WTC11 (cell line): ENCODE results near the gene INAFM2. TPM values are rescaled to one million over a fixed set of nuclear protein-coding genes. Genes with fewer than 3 reads are reported as not detected.

Experiments used
- ATAC-seq: fragments of 200-7000 bp; cut with Tn5 transposase; 2 replicates; pipeline ENCODE4 v1.10.0; 2021; ENCODE audit warnings: mild to moderate bottlenecking, moderate library complexity
- CTCF ChIA-PET: fragments of 300-600 bp; sonication (Branson Sonifier 250); formaldehyde crosslinking; loops from one replicate; lab custom pipeline; 2021; ENCODE audit warnings: antibody characterized with exemption; lab: Charles Lee
- POLR2A ChIA-PET: fragments of 350-600 bp; sonication (Branson Sonifier 250); formaldehyde crosslinking; loops from one replicate; lab custom pipeline; 2021; ENCODE audit warnings: antibody characterized with exemption; lab: Charles Lee
- DNase-seq: peaks from one replicate; pipeline ENCODE4 v3.0.0; 2021; ENCODE audit warnings: low spot score
- H3K27ac Mint-ChIP-seq: 2 replicates; pipeline ENCODE4 v1.8.0; 2021; ENCODE audit warnings: mixed read lengths
- H3K27me3 Mint-ChIP-seq: 2 replicates; pipeline ENCODE4 v1.8.0; 2021; ENCODE audit warnings: low read depth, mild to moderate bottlenecking, moderate library complexity, mixed read lengths
- H3K36me3 Mint-ChIP-seq: 2 replicates; pipeline ENCODE4 v1.8.0; 2021; ENCODE audit warnings: mixed read lengths
- H3K4me1 Mint-ChIP-seq: 2 replicates; pipeline ENCODE4 v1.8.0; 2022; ENCODE audit warnings: mixed read lengths
- H3K4me3 Mint-ChIP-seq: 2 replicates; pipeline ENCODE4 v1.8.0; 2021; ENCODE audit warnings: mild to moderate bottlenecking, moderate library complexity, mixed read lengths
- H3K9me3 Mint-ChIP-seq: 2 replicates; pipeline ENCODE4 v1.8.0; 2021; ENCODE audit warnings: mixed read lengths
- ETV6 ChIP-seq: sonication (generic); formaldehyde crosslinking; IDR thresholded peaks from 2 replicates; pipeline ENCODE4 v1.8.1; 2022; ENCODE audit warnings: mild to moderate bottlenecking, missing genetic modification reagents
- IRF2 ChIP-seq: sonication (generic); formaldehyde crosslinking; IDR thresholded peaks from 2 replicates; pipeline ENCODE4 v1.8.0; 2022; ENCODE audit warnings: low read depth, missing genetic modification reagents, borderline replicate concordance
- MYBL2 ChIP-seq: sonication (generic); formaldehyde crosslinking; IDR thresholded peaks from 2 replicates; pipeline ENCODE4 v1.8.1; 2023; ENCODE audit warnings: mild to moderate bottlenecking, moderate library complexity, missing genetic modification reagents
- NFYB ChIP-seq: sonication (generic); formaldehyde crosslinking; conservative IDR thresholded peaks from 2 replicates; pipeline ENCODE4 v1.8.0; 2022; ENCODE audit warnings: low read depth, missing genetic modification reagents
- NR1H2 ChIP-seq: sonication (generic); formaldehyde crosslinking; IDR thresholded peaks from 2 replicates; pipeline ENCODE4 v1.9.0; 2021; ENCODE audit warnings: mild to moderate bottlenecking, moderate library complexity, missing genetic modification reagents
- SMAD4 ChIP-seq: sonication (generic); formaldehyde crosslinking; IDR thresholded peaks from 2 replicates; pipeline ENCODE4 v1.8.0; 2022; ENCODE audit warnings: mild to moderate bottlenecking, missing genetic modification reagents
- TP53 ChIP-seq: sonication (generic); formaldehyde crosslinking; IDR thresholded peaks from 2 replicates; pipeline ENCODE4 v1.8.1; 2023; ENCODE audit warnings: mild to moderate bottlenecking, missing genetic modification reagents
- ZNF138 ChIP-seq: sonication (generic); formaldehyde crosslinking; conservative IDR thresholded peaks from 2 replicates; pipeline ENCODE4 v1.8.1; 2022; ENCODE audit warnings: mild to moderate bottlenecking, moderate library complexity, missing genetic modification reagents
- ZNF317 ChIP-seq: sonication (generic); formaldehyde crosslinking; IDR thresholded peaks from 2 replicates; pipeline ENCODE4 v1.8.1; 2023; ENCODE audit warnings: low read depth, mild to moderate bottlenecking, moderate library complexity, missing genetic modification reagents, borderline replicate concordance
- total RNA-seq: library from RNA; stranded (reverse); gene quantifications from 3 replicates; pipeline ENCODE4 v1.2.3, GENCODE V29; 2021
- TF ChIP-seq, protein P1 (sequence below): fragments of 200-600 bp; IDR thresholded peaks from 2 replicates; pipeline ENCODE4 v1.8.0; 2022; ENCODE audit warnings: antibody characterized with exemption
- TF ChIP-seq, protein P2 (sequence below): sonication (generic); formaldehyde crosslinking; IDR thresholded peaks from 2 replicates; pipeline ENCODE4 v1.8.0; 2023; ENCODE audit warnings: missing genetic modification reagents
- TF ChIP-seq, protein P3 (sequence below): sonication (generic); formaldehyde crosslinking; IDR thresholded peaks from 2 replicates; pipeline ENCODE4 v1.8.1; 2022; ENCODE audit warnings: missing genetic modification reagents, borderline replicate concordance
- TF ChIP-seq, protein P4 (sequence below): sonication (generic); formaldehyde crosslinking; IDR thresholded peaks from 2 replicates; pipeline ENCODE4 v1.8.1; 2023; ENCODE audit warnings: mild to moderate bottlenecking, missing genetic modification reagents

Gene INAFM2
- total RNA-seq, 1 experiment from 2014 or later = 34.2 TPM

DNA sequence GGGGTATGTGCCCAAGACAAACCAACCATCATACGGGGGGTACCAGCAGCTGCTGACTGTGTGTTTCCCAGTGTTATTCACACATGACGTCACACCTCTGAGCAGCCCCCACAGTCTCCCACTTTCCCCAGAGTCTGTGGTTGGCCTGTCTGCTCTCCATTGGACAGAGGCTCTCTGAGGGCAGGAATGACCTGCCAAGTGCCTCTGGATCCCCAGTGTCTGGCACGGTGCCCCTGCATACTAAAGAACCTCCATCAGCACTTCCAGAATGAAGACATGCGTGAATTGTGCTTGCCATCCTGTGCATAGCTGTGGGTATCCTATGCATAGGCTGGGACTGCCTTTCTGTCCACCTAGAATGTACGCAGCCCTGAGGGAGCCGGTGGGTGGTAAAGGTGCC lies 20.7 kb downstream of the INAFM2 start:
- ATAC-seq = no peak
- H3K36me3 Mint-ChIP-seq = no peaks in the 10 kb centered on the region
- no peaks in the 10 kb centered on the region for H3K27me3 Mint-ChIP-seq
- CTCF ChIA-PET = interaction anchor here (0.6 to 6.6 kb wide), 40 partner anchors 9 to 307 kb away, joined by 3 to 98 read pairs (median 4); partner anchors contain the start of genes DISP2, INAFM2, IVD and KNSTRN
- no peak overlapping the region for H3K27ac Mint-ChIP-seq
- H3K9me3 Mint-ChIP-seq = no peaks in the 10 kb centered on the region
- POLR2A ChIA-PET = no interaction called here
- TF ChIP-seq, protein P1, sequence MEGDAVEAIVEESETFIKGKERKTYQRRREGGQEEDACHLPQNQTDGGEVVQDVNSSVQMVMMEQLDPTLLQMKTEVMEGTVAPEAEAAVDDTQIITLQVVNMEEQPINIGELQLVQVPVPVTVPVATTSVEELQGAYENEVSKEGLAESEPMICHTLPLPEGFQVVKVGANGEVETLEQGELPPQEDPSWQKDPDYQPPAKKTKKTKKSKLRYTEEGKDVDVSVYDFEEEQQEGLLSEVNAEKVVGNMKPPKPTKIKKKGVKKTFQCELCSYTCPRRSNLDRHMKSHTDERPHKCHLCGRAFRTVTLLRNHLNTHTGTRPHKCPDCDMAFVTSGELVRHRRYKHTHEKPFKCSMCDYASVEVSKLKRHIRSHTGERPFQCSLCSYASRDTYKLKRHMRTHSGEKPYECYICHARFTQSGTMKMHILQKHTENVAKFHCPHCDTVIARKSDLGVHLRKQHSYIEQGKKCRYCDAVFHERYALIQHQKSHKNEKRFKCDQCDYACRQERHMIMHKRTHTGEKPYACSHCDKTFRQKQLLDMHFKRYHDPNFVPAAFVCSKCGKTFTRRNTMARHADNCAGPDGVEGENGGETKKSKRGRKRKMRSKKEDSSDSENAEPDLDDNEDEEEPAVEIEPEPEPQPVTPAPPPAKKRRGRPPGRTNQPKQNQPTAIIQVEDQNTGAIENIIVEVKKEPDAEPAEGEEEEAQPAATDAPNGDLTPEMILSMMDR = no peak
- TF ChIP-seq TP53 (CRISPR knock-in tag) (no peak), NR1H2 (CRISPR knock-in tag) (no peak), ZNF138 (no peak)
- H3K4me1 Mint-ChIP-seq = peaks cover 17% of the 10 kb centered on the region
- H3K4me3 Mint-ChIP-seq = no peak overlapping the region
- DNase-seq = no peak

DNA sequence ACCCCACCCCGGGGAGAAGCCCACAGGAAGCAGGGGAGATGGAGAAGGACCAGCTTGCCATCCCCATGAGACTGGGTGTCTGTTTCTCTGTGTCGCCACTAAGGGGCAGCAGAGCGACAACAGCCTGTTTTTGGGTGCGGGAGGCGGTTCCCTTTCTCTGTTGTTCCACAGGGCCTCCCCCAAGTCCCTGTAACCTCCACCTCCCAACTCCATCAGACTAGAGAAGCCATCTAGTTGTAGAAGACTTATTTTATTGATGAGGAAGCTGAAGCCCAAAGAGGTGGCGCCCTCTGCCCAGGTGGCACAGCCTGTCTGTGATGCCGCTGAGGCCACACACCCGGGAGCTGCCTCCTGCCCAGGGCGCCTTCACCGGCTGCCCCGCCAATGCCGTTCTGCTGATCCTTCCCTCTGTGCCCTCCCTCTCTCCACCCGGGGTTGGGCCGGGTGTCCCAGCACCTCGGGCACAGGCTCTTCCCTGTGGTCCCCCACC lies 21.2 kb downstream of the INAFM2 start:
- ATAC-seq (peak; percentile 74), DNase-seq (peak; percentile 78)
- Mint-ChIP-seq H3K27me3 (no peaks in the 10 kb centered on the region), H3K36me3 (no peaks in the 10 kb centered on the region), H3K9me3 (no peaks in the 10 kb centered on the region), H3K4me1 (peaks cover 17% of the 10 kb centered on the region), H3K4me3 (no peak overlapping the region), H3K27ac (no peak overlapping the region)
- TF ChIP-seq IRF2 (CRISPR knock-in tag) (no peak), ZNF317 (CRISPR knock-in tag) (no peak)
- TF ChIP-seq, protein P1 = peak; percentile 59
- CTCF ChIA-PET = interaction anchor here (0.6 to 6.6 kb wide), 43 partner anchors 9 to 307 kb away, joined by 3 to 98 read pairs (median 4); partner anchors contain the start of genes DISP2, INAFM2, IVD and KNSTRN
- POLR2A ChIA-PET = no interaction called here

DNA sequence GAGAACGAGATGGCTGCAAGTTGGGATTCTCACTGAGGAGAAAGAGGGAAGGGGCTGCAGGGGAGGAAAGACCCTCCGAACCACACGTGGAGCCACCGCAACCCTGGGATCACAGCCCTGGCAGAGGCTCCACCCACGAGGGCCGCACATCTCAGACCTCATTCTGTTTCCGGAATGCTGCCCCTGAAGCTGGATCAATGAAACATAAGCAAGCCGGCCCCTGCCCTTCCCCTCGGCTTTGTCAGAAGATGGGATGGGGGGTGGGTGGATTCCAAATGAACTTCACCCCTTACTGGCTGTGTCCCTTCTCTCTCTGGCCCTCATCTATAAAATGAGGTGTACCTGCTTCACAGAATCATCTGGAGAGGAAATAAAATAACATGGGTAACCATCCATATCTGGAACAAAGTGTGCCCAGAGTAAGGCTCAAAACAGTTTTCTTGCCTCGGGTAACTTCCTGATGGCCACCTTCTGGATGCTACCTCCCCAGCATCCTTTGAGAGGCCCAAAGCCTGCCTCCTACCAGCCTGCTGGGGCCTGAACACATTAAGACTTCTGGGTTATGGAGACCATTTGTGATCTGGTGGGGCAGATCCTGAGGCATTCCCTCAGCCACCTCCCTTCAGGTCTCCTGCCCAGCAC lies 21.9 kb downstream of the INAFM2 start:
- DNase-seq (no peak), ATAC-seq (no peak)
- no peaks in the 10 kb centered on the region for H3K36me3 Mint-ChIP-seq
- peaks cover 11% of the 10 kb centered on the region for H3K4me1 Mint-ChIP-seq
- POLR2A ChIA-PET = no interaction called here
- no peaks in the 10 kb centered on the region for H3K9me3 Mint-ChIP-seq
- H3K27ac Mint-ChIP-seq = no peak overlapping the region
- TF ChIP-seq, protein P2, sequence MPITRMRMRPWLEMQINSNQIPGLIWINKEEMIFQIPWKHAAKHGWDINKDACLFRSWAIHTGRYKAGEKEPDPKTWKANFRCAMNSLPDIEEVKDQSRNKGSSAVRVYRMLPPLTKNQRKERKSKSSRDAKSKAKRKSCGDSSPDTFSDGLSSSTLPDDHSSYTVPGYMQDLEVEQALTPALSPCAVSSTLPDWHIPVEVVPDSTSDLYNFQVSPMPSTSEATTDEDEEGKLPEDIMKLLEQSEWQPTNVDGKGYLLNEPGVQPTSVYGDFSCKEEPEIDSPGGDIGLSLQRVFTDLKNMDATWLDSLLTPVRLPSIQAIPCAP (CRISPR knock-in tag) = no peak
- TF ChIP-seq, protein P3, sequence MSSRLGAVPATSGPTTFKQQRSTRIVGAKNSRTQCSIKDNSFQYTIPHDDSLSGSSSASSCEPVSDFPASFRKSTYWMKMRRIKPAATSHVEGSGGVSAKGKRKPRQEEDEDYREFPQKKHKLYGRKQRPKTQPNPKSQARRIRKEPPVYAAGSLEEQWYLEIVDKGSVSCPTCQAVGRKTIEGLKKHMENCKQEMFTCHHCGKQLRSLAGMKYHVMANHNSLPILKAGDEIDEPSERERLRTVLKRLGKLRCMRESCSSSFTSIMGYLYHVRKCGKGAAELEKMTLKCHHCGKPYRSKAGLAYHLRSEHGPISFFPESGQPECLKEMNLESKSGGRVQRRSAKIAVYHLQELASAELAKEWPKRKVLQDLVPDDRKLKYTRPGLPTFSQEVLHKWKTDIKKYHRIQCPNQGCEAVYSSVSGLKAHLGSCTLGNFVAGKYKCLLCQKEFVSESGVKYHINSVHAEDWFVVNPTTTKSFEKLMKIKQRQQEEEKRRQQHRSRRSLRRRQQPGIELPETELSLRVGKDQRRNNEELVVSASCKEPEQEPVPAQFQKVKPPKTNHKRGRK (CRISPR knock-in tag) = no peak
- TF ChIP-seq IRF2 (CRISPR knock-in tag) (no peak), ETV6 (CRISPR knock-in tag) (no peak), SMAD4 (CRISPR knock-in tag) (no peak), NFYB (no peak), ZNF317 (CRISPR knock-in tag) (no peak), MYBL2 (CRISPR knock-in tag) (no peak)
- TF ChIP-seq, protein P4, sequence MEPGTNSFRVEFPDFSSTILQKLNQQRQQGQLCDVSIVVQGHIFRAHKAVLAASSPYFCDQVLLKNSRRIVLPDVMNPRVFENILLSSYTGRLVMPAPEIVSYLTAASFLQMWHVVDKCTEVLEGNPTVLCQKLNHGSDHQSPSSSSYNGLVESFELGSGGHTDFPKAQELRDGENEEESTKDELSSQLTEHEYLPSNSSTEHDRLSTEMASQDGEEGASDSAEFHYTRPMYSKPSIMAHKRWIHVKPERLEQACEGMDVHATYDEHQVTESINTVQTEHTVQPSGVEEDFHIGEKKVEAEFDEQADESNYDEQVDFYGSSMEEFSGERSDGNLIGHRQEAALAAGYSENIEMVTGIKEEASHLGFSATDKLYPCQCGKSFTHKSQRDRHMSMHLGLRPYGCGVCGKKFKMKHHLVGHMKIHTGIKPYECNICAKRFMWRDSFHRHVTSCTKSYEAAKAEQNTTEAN (CRISPR knock-in tag) = no peak
- H3K27me3 Mint-ChIP-seq = no peaks in the 10 kb centered on the region
- CTCF ChIA-PET = interaction anchor here (0.6 to 6.6 kb wide), 29 partner anchors 10 to 239 kb away, joined by 3 to 98 read pairs (median 9); partner anchors contain the start of genes DISP2, INAFM2, IVD and KNSTRN
- H3K4me3 Mint-ChIP-seq = no peak overlapping the region
